HG03354 (cell line): ENCODE measurements around the gene OSBPL3.

Source experiments
- ATAC-seq: cut with Tn5 transposase; IDR thresholded peaks from one replicate; pipeline ENCODE4 v1.9.1; 2021; ENCODE audit warnings: mild to moderate bottlenecking; ENCODE audit not compliant: unreplicated experiment, poor library complexity, severe bottlenecking

Gene OSBPL3

DNA sequence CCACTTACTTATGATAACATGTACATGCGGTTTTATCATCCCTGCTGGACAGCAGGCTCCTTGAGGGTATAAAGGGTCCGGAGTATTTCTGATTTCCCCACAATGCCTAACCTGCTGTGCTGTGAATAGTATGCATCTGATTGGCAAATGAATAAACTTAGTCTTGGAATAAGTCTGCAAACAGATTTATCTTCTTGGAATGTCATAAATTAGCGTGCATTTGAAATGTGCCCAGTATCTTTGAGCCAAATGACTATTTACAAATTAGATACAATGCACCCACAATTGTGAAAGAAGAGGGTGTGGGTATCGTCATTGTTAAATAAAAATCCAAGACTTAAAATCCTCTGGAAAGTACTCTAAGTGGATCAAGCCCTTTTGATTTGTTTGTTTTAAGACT lies 106.0 kb downstream of the OSBPL3 start:
- ATAC-seq = no peak

DNA sequence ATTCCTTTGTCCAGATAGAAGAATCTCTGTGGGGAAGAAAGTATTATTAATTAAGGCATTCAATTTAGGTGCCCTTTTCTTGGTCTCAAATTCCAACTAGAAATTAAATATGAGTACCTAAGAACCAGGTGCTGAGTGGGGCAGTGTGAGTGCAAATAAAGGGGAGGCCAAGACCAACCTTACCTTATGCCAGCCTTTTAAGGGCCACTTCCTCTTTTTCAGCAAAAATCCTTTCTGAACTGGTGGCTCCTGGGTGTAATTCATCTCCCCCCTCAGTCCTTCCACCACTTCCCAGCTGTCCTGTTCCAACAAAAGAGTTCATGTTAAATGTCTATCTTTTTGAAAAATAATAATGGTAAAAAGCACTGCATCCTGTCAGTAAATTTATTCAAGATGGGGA lies 108.2 kb downstream of the OSBPL3 start:
- no peak for ATAC-seq

GRCh38 chr7:24870766-24871165 lies 109.2 kb downstream of the OSBPL3 start:
- no peak for ATAC-seq

DNA sequence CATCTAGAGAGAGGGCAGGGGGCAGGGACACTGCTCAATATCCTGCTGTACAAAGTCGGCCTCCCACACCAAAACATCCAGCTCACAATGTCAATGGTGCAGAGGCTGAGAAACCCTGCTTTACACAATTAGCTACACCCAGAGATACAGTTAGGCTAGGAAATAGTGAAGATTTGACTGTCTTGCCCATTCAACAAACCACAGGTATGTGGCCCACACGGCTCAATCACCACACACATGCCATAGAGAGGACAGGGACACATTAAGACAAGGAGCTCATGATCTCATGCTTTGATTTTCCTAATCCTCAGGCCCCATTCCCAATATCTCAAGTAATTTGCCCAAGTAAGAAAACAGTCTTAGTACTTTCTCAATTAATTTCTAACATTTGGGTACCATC lies 110.4 kb downstream of the OSBPL3 start:
- no peak for ATAC-seq

DNA sequence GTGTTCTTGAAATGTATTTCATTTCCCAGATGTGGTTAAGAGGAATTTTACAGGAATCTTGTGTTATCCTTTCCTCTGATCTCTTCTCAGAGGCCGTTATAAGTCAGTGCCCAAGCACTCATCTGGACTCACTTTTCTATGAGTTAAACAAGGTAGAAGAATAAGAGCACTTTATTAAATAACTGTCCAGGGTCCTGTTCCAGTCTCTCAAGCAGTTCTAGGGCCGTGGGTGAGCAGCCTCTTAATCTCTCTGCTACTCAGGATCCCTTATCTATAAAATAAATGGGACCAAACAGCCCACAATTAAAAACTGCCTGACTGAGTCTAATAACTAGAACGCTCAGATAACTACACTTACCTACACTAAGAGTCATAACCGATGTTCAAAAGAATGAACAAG lies 111.2 kb downstream of the OSBPL3 start:
- no peak for ATAC-seq

DNA sequence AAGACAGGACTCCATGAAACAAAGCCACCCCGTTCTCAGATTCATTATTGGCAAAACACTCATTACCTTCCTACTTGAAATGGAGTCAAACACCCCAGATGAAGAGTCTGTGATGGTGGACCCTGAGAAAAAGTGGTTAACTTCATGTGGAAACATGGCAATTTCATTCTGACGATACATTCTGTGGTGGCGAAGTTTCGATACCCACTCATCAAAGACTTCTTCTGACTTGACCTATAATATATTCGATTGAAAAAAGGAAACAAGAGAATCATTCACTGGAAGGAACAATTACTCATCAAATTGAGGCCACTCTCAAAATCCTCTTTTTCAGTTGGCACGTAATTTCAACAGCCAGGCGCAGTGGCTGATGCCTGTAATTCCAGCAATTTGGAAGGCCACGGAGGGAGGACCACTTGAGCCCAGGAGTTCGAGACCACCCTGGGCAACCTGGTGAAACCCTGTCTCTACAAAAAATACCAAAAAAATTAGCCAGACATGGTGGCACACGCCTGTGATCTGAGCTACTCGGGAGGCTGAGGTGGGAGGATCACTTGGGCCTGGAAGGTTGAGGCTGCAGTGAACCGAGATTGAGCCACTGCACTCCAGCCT lies 113.9 kb downstream of the OSBPL3 start:
- no peak for ATAC-seq

DNA sequence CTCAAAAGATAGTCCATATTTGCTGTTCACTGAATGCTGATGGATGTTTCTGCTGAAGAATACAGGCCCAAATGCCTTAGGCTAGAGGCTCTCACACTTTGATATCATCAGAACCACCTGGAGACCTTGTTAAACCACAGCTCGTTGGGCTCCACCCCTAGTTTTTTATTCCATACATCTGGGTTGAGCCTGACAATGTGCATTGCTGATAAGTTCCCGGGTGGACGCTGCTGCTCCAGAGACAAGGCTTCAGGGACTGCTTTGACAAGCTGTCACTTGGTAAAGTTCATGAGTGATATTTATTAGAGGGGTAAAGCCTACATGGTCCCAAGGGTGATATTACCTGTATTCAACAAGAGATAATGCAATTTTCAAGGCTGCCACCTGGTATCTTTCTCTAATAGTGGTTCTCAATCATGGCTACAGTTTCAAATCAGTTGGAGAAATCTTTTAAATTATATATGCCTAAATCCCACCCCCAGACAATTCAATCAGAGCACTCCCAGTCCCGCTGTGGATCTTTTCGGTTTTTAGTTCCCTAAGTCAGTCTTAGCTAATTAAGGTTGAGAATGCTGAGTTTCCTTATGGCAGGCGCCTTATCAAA lies 115.7 kb downstream of the OSBPL3 start:
- ATAC-seq = no peak

DNA sequence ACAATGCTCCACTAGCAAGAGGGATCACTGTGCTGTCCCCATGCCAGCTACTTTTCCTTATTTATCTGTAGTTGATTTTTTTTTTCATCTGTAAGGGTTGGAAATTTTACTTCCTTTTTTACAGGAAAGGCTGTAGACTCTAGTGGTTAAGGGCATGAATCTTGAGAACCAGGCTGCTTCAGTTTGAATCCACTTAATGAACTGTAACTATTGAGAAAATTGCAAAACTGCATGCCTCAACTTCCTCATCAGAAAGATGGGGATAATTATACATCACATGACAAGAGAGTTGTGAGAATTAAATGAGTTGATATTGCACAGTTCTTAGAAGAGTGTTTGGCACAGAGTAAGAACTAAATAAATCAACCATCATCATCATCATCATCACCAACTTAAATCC lies 116.4 kb downstream of the OSBPL3 start:
- ATAC-seq = no peak

DNA sequence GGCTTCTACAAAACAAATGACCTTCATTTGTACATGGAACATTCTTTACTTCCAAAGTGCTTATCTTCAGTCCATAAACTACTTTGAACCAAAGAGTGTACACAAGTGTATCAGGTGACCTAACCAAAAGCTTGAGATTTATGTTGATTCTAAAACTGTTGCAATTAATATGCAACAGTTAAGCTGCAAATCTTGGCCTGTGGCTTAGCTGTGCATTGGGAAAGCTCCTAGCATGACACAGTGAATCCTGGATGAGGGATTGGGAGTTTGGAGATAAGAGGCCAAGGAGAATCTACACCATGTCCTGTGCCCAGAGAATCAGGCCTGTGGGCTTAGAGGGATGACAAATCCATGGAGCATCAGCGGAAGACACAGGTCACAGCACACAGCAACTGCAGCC lies 117.5 kb downstream of the OSBPL3 start:
- ATAC-seq = no peak

DNA sequence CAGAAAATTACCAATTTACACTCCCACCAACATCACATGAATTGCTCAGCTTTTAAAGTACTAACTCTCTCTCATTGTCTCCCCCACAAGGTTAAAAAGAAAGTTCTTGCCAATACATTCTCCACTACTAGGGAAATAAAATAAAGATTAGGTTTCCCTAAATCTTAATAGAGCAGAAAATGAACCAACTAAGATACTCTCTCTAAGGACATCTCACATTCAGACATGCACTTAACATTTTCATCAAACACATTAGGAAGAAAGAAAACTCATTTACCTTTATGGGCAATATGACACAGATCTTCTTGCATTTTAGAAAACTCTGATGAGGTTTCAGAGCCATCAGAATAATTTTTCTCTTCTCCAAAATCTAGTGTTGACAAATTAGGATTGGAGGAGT lies 118.6 kb downstream of the OSBPL3 start:
- no peak for ATAC-seq

- no peak for ATAC-seq
Observed at GRCh38 chr7:24860611-24861010, 119.4 kb downstream of the OSBPL3 start.

- no peak for ATAC-seq
Observed at GRCh38 chr7:24858108-24858977, 121.6 kb downstream of the OSBPL3 start.

GRCh38 chr7:24857623-24858022 lies 122.4 kb downstream of the OSBPL3 start:
- ATAC-seq = no peak

DNA sequence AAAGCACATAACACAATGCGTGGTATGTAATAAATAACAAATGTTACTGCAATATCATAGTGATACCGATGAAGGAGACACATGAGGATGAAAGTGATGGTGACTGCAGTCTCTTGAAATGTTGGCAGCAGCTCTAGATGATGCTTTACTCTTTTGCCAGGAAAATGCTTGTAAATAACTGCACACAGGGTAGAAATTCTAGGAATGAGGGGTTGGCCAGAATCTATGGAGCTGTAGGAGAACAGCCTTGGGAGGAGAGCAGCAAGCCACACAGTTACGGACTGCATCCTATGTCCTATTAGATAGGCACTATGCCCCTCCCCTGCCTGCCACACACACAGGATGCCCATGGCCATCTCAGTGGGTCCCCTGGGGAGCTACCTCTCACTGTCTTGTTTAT lies 125.1 kb downstream of the OSBPL3 start:
- no peak for ATAC-seq

DNA sequence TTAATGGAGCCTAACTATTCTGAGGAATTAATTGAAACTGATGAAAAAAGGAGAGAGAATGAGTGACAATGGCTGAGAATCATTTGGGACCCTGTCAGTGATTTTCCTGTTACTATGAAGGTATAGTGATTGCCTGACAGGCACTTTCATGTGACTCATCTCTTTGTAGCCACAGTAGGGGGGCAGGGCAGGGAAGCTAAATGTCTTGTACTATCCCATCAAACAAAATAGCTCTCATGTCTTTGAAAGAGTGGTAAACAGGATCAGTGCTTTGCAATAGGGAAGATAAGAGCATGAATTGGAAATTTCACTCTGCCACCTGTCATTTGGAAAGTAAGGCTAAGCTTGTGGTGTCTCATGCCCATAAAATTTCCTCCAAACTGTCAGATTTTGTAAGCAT lies 128.2 kb downstream of the OSBPL3 start:
- no peak for ATAC-seq

- ATAC-seq = no peak
Observed at GRCh38 chr7:24848878-24849277, 131.1 kb downstream of the OSBPL3 start.

- ATAC-seq = no peak
Observed at GRCh38 chr7:24847754-24848153, 132.2 kb downstream of the OSBPL3 start.

DNA sequence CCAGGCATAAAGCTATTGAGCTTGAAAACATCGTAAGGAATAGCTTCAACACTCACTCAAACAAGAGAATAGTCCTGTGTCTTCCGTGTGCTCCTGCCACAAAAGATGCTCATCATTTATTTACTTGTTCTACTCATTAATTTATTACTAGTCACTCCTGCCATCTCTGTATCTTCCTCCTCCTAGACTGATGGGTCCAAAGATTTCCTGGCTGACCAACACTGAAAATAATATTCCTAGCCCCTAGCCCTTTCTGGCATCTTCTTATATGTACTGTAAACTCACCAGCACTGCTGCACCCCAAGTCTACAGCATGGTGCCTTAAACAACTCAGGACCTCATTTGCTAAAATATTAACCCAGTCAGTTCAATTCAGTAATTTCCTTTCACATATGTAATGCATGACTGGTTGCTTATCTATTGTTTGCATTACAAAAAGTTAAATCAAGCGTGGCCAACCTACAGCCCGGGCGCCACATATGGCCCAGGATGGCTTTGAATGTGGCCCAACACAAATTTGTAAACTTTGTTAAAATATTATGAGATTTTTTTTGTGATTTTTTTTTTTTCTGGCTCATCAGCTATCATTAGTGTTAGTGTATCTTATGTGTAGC lies 136.1 kb downstream of the OSBPL3 start:
- no peak for ATAC-seq

- peak; percentile 60 for ATAC-seq
Observed at GRCh38 chr7:24842449-24843241, 137.3 kb downstream of the OSBPL3 start.

DNA sequence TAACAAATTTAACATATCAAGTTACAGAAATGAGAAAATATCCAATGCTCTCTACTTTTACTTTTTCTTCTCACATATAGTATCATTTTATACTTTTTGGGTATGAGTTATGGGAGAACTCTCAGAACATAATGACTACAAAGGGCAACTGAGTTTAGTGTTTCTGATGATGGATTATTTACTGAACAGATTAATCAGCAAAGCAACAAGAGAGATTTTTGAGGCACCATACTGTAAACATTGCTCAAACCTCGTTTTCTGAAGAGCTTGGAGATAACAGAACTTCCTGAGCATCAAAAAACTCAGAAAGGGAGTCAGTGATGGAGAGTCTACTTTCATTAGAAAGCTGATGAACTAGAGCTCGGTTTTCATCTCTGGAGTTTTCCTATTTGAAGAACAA lies 137.9 kb downstream of the OSBPL3 start:
- no peak for ATAC-seq
